Fibroblast of the aortic adventitia (primary cell): ENCODE data around the gene ANO9. TPM values are rescaled to one million over a fixed set of nuclear protein-coding genes. Genes with fewer than 3 reads are reported as not detected.

Experiments
- DNase-seq: peaks from one replicate; pipeline ENCODE4 v3.0.0-alpha.2; 2010; ENCODE audit warnings: low read depth
- H3K4me3 ChIP-seq: 2 replicates; pipeline ENCODE4 v1.5.1; 2011; ENCODE audit warnings: low read depth, mild to moderate bottlenecking, control low read depth, low read length, moderate library complexity
- CTCF ChIP-seq: IDR thresholded peaks from 2 replicates; pipeline ENCODE4 v1.5.1; 2011; ENCODE audit warnings: mild to moderate bottlenecking, low read length, control low read depth, inconsistent platforms; ENCODE audit not compliant: insufficient read depth
- total RNA-seq: library from RNA; depleted of rRNA; stranded (reverse); fragments of >200 nt; gene quantifications from 2 replicates; pipeline ENCODE4 v1.2.3, GENCODE V29; 2012; ENCODE audit warnings: low replicate concordance

ANO9 gene
- total RNA-seq, 1 donor = not detected

GRCh38 chr11:452916-453527 lies 11.2 kb upstream of the ANO9 start:
- no peak for DNase-seq
- no peak for TF ChIP-seq CTCF
- H3K4me3 ChIP-seq = no peak overlapping the region

- peak overlapping the region; percentile 25 for H3K4me3 ChIP-seq
- no peak for TF ChIP-seq CTCF
- no peak for DNase-seq
Measured at GRCh38 chr11:452203-452744, 10.5 kb upstream of the ANO9 start.

GRCh38 chr11:451738-452137 lies 9.9 kb upstream of the ANO9 start:
- peak overlapping the region; percentile 87 for H3K4me3 ChIP-seq
- no peak for DNase-seq
- TF ChIP-seq CTCF = no peak

GRCh38 chr11:450809-451451 lies 9.1 kb upstream of the ANO9 start:
- peak; percentile 59 for DNase-seq
- peak overlapping the region; percentile 87 for H3K4me3 ChIP-seq
- peak; percentile 16 for TF ChIP-seq CTCF

GRCh38 chr11:449889-450808 lies 8.3 kb upstream of the ANO9 start, which contains the start of gene PTDSS2:
Gene PTDSS2, plus strand, starts transcription at chr11:450279. Its CDS starts 177 bp downstream, at chr11:450456.
- peak within 1 kb of the TSS; percentile 87 for H3K4me3 ChIP-seq
- TF ChIP-seq CTCF = no peak
- peak; percentile 94 for DNase-seq

- peak overlapping the region; percentile 78 for H3K4me3 ChIP-seq
- DNase-seq = peak; percentile 90
- peak; percentile 87 for TF ChIP-seq CTCF
Measured at GRCh38 chr11:447923-448731, 6.3 kb upstream of the ANO9 start.
